ENCODE data around the gene OR6X1.

DNA sequence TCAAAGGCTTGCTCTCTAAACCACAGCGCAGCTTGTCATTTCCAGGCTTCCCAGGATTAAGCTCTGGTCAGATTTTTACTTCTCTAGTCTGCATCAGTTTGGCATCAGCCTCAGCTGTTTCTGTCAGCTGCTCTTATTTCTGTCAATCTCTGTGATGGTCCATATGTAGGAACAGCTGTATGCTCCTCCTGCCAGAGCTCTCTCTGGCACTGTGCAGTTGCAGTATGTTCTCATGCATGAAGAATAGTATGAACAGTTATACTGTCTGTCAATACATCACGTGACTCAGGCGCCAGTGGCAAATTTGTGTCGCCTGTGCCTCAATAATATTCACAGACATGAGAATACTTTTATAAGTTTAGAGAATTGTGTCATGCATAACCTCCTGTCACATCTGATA lies 45.1 kb upstream of the OR6X1 start:
- TF ChIP-seq, protein P1, sequence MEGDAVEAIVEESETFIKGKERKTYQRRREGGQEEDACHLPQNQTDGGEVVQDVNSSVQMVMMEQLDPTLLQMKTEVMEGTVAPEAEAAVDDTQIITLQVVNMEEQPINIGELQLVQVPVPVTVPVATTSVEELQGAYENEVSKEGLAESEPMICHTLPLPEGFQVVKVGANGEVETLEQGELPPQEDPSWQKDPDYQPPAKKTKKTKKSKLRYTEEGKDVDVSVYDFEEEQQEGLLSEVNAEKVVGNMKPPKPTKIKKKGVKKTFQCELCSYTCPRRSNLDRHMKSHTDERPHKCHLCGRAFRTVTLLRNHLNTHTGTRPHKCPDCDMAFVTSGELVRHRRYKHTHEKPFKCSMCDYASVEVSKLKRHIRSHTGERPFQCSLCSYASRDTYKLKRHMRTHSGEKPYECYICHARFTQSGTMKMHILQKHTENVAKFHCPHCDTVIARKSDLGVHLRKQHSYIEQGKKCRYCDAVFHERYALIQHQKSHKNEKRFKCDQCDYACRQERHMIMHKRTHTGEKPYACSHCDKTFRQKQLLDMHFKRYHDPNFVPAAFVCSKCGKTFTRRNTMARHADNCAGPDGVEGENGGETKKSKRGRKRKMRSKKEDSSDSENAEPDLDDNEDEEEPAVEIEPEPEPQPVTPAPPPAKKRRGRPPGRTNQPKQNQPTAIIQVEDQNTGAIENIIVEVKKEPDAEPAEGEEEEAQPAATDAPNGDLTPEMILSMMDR (IDR thresholded peaks at IDR 0.05), result no peak
- TF ChIP-seq, protein P2, sequence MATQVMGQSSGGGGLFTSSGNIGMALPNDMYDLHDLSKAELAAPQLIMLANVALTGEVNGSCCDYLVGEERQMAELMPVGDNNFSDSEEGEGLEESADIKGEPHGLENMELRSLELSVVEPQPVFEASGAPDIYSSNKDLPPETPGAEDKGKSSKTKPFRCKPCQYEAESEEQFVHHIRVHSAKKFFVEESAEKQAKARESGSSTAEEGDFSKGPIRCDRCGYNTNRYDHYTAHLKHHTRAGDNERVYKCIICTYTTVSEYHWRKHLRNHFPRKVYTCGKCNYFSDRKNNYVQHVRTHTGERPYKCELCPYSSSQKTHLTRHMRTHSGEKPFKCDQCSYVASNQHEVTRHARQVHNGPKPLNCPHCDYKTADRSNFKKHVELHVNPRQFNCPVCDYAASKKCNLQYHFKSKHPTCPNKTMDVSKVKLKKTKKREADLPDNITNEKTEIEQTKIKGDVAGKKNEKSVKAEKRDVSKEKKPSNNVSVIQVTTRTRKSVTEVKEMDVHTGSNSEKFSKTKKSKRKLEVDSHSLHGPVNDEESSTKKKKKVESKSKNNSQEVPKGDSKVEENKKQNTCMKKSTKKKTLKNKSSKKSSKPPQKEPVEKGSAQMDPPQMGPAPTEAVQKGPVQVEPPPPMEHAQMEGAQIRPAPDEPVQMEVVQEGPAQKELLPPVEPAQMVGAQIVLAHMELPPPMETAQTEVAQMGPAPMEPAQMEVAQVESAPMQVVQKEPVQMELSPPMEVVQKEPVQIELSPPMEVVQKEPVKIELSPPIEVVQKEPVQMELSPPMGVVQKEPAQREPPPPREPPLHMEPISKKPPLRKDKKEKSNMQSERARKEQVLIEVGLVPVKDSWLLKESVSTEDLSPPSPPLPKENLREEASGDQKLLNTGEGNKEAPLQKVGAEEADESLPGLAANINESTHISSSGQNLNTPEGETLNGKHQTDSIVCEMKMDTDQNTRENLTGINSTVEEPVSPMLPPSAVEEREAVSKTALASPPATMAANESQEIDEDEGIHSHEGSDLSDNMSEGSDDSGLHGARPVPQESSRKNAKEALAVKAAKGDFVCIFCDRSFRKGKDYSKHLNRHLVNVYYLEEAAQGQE (IDR thresholded peaks at IDR 0.05; ENCODE audit: insufficient read depth in 1 of 2, low read depth in 2 of 2, low read length in 1 of 2), result no peak

All from Panc1 (cell line).